T-helper 1 cell (primary cell): ENCODE results near the gene NELL1.
"Not testable (repeated sequence)": the region's sequence is repeated elsewhere in the genome, so short reads cannot be mapped to it uniquely, and the experiment has no call there.

Experiments
- DNase-seq, 5 donors: peaks; one replicate each; pipeline ENCODE4 v3.0.0-alpha.2; 2012 to 2020

Gene NELL1

DNA sequence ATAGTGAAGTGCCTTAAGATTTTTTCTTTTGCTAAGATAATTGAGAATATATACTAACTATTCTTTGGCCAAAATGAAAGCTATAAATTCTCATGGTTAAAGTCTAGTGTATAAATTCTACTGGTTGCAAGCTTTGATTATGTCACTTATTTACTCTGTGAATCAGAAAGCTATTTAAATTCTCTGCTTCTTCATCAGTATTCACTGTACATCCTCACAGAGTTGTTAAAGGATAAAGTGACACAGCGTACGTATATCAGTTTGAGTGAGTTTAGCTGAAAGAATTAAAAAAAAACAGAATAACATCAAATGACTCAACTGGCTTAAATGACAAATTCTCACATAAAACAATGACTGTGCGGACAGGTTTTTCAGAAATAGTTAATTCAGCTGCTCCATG, 453.1 kb downstream of the NELL1 start:
- DNase-seq, result no peak

DNA sequence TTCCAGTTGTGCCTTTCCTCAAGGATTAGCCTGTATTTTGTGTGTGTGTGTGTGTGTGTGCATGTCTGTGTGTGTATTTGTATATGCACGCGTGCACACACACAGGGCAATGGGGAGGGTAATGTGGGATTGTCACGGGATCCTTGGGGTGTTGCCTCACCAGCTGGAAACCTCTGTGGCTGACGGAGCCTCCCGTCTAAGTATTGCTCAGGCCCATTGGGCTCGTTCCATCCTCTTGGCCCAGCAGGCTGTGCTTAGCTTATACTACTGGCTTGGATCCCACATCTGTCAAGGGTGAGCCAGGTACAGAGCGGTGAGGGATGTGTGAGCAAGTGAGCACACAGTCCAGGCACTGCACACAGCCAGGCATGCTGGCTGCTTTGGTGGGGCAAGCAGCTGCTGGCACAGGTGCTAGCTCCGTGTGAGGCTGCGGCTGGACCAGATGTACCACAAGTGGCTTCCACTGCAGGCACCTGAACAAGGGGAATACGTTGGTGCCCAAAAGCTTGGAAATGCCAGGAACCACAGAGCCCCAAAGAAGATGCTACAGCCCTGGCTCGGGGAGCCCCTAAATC, 462.8 kb downstream of the NELL1 start:
- no peak for DNase-seq

DNA sequence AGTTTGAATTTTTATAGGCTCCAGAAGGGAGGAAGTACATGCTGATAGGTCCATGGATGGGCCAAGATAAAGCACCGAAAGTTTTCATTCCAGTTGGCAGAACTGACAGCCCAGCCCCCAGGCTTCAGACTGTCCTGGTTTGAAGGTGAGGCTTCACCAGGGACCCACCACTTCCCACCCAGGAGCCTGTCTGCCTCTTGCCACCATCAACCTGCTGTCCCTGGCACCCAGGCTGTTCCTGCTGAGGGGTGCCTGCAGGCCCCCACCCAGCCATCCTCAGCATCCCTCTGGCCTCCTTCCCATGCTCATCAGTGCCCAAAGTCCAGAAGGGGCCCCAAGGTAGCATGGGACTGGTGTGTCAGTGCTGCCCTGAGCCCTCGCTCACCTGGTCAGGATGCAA, 463.9 kb downstream of the NELL1 start:
- no peak for DNase-seq

DNA sequence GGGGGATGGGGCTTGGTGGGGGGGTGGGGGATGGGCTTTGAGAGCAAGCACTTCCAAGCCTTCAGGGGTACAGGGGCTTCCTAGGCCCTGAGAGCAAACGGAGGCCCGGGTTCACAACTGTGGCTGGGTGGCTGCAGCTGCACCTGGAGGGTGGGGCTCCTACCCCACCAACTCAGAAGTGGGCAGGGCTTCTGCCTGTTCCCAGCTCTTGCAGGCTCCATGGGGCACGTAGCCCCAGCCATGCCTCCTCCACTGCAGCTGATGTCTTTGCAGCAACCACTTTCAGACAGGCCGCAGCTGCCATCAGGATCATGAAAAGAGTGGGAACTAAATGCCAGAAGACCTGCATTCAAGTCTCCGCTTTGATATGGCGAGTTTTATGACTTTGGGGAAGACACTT, 464.3 kb downstream of the NELL1 start:
- DNase-seq, result no peak

DNA sequence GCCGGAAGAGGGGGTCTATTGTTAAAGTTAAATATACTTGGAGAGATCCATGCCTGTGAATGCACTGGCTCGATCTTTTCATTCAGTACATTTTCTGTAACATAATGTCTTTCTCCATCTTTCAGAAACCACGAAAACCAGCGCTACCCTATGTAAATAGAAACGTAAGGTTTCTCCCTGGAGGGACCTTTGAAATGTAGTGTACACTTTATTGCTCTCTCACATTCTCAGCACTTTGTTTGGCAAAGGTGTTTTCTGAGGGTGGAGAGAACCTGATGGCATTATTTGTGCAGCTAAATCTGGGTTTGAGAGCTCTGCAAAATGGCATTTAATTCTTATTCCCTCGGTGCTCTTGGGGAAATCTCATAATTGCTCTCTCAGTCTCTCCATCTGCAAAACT, 468.4 kb downstream of the NELL1 start:
- DNase-seq, result no peak

DNA sequence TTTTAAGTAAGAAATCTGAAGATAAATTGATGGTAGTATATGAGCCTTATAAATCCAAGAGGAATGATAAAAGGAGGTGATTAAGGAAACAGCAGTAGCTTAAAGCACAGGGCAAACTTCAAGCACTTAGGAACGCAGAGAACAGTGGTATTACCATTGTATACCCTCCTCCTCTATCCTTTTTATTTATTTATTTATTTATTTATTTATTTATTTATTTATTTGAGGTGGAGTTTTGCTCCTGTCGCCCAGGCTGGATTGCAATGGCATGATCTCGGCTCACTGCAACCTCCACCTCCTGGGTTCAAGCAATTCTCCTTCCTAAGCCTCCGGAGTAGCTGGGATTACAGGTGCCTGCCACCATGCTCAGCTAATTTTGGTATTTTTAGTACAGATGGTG, 472.2 kb downstream of the NELL1 start:
- not testable (repeated sequence) for DNase-seq

DNA sequence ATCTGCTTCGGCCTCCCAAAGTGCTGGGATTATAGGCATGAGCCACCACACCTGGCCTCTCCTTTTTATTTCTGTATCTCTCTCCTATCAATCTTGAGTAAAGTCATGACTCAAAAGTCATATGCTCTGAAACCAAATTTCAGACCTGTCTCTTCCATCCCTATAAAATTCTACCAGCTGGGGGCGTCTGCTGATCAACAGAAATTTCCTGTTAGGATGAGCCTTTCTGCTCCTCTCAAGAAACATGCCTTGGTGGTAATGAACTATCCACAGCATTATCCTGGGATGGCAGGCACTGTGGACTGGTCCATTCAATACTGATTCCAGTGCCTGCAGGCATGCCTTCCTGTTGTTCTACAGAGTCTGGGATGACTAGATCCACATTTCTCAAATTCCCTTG, 472.6 kb downstream of the NELL1 start:
- no peak for DNase-seq

DNA sequence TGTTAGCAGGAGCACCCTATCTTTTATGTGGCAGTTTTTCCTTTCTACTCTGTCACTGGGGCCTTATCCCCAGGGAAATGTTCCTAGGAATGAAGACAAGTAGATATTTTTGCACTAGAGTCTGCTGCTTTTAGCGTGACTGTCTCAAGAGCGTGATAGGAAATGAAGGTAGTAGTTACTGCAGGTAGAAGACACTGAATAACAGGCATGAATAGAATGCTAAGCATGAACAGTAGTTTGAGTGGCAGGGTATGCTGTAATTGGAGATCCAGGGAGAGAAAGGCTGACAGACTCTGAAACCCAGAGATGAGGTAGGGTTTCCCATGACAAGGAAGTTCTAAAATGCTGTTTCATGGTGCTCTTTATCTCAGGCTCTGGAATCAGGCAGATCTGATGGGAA, 475.1 kb downstream of the NELL1 start:
- DNase-seq, result no peak

DNA sequence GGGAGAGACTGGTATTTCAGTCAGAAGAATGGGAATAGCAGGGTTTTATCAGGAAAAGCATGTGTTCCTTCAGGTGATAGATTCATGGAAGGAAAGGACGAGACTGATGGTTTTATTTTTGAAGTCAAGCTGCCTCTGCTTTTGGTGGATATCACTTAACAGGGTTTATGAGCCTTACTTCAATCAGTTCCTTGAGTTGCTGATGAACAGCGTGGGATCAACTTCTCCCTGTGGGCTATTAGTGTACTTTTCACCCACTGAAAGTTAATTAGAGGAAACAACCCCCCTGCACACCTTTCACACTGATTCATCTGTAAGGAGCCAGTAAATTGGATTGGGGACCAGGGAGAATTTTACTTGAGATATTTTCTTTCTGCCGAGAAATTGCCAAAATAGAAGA, 479.0 kb downstream of the NELL1 start:
- no peak for DNase-seq

DNA sequence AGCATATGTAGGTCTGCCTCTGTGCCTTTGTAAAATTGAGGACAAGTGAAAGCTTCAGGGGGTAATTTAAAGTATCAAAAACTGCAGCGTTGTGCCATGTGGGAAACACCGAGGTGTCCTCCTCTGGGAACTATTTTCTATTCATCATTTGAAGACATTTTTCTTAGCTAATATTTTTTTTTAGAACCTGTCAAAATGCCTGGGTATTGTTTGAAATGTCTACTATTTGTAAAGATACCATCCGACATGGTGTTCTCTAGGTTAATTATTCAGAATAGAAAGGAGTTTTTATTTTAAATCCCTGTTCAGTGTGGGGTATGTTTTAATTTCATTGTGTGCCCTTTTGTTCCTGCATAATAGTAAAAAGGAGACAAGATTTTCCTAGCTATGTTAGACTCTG, 490.8 kb downstream of the NELL1 start:
- no peak for DNase-seq

DNA sequence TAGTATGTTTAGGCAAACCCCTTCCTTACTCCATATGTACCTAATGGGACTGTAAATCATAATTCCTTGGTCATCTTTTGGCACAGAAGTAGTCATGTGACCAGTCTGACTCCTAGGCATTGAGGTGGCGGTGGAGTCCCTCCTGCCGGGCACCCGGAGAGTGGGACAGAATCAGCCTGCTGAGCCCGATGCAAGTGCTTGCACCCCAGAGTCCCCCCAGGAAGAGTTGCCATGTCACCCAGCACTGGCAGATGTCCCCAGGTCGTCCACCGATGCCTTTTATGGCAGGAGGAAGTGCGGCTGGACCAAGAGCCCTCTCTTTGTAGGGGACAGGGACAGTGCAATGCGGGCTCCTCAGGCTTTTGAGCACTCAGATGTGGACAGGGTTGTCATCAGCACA, 500.3 kb downstream of the NELL1 start:
- DNase-seq, result no peak

DNA sequence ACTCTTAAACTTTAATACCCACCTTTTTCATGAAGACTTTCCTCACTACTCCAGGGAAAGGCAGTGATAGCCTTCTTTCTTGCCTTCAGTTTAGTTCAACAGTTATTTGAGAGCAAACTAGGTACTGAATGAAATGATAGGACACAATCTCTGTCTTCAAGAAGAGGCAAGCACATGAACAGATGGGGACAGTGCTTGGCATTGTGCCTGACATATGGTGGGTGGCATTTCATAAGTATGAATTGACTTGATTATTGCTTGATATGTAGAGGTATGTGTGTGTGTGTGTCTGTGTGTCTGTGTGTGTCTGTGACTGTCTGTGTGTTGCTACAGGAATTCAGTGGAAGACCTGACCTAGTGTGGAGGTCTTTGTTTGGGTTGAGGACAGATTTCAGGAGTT, 504.1 kb downstream of the NELL1 start:
- no peak for DNase-seq

DNA sequence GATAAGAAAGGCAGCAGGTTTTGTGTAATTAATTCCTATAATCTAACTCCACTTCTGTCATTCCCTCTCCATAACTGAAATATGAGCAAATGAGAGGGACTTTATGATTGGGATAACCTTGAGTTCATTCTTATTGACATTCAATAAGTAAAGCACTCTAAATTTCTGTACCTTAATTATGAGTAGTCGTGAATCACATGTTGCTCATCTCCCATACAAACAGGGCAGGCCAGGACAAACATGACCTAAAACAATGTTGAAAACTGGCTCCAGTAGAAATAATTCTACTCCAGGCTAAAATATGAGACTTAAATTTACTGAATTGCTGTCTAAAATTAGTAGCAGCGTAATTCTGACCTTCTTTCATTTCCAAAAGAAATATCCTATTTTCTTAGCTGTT, 505.4 kb downstream of the NELL1 start:
- no peak for DNase-seq

DNA sequence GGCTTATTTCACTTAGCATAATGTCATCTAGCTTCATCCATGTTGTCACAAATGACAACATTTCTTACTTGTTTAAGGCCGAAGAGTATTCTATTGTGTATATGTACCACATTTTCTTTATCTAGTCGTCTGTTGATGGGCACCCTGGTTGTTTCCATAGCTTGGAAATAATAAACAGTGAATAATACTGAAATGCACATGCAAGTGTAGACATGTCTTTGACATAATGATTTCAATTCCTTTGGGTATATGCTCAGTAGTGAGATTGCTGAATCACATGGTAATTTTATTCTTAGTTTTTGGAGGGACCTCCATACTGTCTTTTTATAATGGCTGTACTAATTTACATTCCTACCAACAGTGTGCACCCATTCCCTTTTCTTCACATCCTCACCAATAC, 508.0 kb downstream of the NELL1 start:
- no peak for DNase-seq

DNA sequence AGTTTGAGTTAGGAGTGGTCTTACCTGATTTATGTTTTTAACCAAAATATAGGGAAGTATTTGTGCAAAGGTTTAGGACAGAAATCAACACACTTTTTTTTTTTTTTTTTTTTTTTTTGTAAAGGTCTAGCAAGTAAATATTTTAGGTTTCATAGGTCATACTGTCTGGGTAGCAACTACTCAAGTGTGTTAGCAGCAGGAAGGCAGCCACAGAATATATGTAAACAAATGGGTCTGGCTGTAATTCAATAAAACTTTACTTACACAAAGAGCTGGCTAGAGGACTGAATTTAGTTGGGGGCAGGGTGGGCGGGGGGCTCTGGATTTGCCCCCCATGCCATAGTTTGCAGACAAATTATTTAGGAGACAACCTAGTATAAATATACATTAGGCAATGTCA, 510.4 kb downstream of the NELL1 start:
- DNase-seq, result no peak

DNA sequence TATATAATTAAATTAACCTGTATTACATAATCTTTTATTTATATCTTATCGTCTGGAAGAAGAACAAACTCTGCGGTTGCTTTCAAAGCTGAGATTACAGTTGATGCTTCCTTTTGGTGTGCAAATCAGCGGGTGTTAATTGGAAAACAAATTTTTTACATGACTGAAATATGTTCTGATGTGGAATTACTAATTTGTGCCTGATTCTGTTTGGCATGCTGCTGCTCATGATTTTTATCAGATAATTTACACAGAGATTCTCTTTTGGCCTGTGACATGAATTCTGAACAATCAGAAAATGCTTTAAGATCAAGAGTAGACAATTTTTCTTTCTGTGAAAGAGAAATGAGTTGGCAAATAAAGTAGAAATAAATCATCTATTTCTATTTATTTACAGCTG, 510.8 kb downstream of the NELL1 start:
- no peak for DNase-seq

DNA sequence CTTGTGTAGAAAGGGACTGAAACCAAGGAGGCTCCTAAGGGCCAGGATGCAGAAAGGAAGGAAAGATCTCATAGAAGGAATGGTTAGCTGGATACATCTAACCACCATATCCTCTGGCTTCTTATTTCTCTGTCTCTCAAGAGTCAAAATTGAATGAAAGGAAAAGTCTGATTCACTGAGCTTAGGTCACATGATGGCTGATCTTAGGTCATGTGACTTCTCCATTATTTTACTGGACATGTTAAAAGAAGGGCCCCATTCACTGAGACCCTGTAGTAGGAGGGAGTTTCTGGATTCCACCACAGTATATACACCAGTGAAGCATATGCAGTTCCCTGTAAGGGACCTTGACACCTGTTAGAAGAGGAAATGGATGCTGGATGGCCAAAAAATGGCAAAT, 516.6 kb downstream of the NELL1 start:
- DNase-seq, result no peak

DNA sequence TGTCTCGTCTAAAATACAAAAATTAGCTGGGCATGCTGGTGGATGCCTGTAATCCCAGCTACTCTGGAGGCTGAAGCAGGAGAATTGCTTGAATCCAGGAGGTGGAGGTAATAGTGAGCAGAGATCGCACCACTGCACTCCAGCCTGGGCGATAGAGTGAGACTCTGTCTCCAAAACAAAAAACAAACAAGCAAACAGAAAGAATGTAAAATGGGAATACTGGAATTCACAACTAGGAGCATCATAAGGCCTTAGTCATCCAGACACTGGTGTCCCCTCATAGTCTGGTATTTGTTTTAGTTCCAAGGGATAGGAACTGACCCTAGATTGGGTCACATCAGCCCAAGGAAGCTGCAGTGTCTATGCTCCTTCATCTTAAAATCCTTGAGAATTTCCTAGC, 520.8 kb downstream of the NELL1 start:
- DNase-seq, result no peak

DNA sequence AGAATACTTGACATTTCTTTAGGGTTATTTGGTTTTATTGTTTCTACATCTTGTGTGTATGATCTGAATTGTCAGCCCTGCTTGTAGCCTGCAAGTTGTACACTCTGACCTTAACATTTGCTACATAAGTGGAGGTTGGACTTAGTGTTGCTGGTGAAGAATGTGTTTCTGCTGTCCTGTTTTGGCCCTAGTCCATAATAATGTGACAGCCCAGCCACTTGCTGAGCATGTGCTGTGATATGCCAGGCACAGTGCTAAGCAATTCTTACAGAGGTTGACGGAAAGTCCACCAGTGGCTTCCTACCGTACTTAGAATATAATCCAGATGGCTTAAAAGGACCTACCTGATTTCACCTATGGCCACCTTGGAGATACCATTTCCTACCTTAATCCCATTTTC, 526.6 kb downstream of the NELL1 start:
- no peak for DNase-seq

DNA sequence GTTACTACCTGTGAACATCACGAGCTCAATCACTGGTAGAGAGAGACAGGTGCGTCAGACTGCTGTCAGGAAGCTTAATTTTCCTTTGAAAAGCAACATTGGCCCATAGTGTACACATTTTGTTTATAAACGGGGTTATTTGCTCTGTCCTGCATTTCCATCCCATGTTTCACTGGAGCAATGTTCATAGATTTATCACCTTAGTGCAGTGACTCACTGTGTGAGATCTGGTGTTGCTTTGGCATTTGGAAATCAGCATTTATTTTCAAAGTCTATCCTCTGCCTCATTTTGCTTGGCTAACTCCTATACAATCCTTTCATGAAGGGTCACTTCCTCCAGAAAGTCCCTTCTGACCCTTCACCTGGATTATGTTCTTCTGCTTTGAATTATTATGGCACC, 529.1 kb downstream of the NELL1 start:
- DNase-seq, result no peak

DNA sequence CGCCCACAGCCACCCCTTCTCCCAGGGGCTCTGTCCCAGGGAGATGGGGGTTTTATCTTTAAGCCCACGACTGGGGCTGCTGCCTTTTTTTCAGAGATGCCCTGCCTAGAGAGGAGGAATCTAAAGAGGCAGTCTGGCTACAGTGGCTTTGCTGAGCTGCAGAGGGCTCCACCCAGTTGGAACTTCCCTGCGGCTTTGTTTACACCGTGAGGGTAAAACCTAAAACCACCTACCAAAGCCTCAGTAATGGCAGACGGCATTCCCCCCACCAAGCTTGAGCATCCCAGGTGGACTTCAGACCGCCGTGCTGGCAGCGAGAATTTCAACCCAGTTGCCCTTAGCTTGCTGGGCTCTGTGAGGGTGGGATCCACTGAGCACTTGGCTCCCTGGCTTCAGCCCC, 535.8 kb downstream of the NELL1 start:
- no peak for DNase-seq

DNA sequence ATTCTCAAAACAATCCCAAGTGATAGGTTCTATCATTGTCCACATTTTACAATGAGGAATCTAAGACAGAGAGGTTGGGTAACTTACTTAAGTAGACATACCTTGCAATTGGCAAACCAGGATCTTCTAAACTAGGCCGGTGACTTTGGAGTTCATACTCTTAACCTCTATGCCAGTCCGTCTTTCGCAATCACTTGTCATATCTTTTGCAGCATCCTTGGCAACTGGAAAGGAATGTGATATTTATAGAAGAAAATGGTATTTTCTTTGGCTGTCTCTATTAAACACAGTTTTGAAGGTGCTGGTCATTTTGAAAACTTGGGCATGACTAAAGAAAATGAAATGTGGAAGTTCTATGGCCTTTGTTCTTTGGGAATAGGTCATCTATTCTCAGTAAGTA, 556.5 kb downstream of the NELL1 start:
- no peak for DNase-seq

DNA sequence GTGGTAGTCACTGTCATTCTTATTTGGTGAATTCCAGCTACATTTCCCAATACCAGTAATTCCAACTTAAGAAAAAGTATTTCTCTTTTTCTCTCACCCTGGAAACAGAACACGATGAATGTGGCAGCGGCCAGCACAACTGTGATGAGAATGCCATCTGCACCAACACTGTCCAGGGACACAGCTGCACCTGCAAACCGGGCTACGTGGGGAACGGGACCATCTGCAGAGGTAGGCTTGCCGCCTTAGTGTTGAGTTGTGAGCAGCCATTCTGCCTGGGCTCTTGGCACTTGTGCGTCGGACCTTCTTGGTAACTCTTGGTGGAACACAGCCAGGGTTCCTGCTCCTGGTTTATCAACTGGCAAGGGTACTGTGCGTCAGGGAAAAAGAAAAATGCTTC, 559.8 kb downstream of the NELL1 start:
- DNase-seq, result no peak

DNA sequence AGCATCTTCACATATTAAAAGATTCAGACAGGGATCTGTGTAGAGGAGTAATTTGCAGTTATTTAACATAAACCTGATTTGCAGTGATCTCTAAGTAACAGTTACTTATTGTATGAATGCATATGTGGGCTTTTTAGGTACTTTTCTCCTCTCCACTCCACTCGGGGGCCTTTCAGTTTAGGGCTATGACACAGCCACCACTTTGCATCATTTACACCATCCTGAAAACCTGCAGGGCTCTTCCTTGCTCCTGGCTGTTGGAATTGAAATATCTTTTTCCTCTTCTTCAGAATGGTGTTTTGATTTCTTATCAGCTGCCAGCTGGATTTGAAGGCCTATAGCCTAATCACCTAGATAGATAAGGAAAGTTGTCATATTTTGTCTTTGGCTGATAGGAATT, 580.8 kb downstream of the NELL1 start:
- DNase-seq, result no peak

DNA sequence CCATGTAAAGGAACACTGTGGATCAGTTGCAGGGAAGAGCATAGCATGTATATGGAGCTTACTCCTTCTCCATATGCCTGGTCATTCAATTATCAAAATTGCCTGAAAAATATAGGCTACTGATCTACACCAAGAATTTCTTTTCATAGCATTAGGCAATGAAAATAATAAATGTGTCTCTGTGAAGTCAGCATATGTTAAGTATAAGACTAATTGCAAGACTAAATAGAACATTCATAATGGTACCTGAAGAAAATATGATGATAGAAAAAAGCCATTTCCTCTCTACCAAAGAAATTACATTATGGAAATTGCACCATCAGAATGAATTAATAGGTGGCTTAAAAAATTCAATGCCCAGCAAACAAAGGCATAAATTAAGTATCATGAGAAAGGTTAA, 584.7 kb downstream of the NELL1 start:
- no peak for DNase-seq

DNA sequence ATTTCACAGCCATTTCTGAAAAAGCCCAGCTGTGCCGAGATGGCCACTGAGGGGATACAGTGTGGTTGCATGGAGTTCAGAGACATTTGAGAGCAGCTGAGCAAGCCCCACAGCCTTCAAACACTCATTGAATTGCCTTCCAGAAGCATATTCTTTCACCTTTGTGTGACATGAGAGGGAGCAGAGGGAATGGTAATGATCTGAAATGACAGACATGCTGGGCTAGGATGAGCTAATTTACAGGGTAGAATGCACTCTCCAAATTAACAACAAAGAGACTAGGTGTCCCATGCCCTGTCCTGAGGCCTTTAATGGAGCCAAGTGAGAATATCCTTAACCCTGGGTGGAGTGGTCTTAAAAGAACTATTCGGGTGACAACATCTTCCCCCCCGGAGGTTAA, 585.4 kb downstream of the NELL1 start:
- DNase-seq, result no peak
